ENCODE data around the gene ATG9A. TPM values are rescaled to one million over a fixed set of nuclear protein-coding genes. Genes with fewer than 3 reads are reported as not detected.
A peak's percentile ranks its signal among the peaks of the same experiment; 100 is the strongest.

Gene ATG9A
- total and polyA plus RNA-seq, 9 of the 15 experiments (the other 6 are each of a cell fraction or from before 2014, with no cell fraction given), result 0.25 to 65.6 (median 23.4) TPM

DNA sequence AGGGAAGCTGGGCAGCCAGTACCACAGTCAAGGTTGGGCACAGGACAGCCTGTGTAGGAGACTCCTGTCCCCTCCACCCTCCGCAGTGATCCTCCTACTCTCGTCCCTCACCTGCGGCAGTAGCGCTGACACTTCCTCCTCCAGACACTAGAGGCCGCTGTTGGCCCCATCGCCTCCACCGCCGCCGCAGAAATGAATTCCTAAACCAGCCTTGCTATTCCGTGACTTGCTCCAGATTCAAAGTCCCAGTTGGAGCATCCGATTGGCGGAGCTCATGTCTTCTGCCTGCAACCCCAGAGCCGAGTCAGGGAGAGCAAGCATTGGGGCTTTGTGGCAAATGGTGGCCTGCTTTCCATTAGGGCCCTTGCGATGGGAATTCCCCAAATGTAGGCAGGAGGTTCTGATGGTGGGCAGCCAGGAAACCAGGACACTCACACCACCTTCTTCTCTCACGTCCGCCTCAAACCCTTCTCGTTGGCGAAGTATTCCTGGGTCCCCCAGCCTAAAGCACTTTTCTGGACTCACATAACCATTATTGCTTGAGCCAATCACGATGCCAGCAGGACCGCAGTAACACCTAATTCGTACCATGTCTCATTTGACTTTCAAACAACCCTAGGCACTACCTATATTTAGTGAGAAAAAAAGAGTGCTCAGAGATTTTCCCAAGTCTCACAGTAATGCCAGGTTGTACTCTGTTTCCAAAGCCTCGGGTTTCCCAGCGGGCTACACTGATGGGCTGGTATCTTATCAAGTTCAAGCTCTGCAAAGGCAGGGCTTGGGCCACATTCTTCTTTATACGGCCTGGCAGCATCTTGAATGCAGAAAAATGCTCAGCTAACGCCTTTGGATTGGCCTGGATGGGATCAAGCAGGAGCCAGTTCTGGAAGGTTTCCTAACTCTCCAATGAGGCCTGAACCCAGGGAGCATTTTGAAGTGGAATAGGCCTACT lies 48.5 kb upstream of the ATG9A start (continued):
- TF ChIP-seq ZNF354B (CRISPR knock-in tag; IDR thresholded peaks at IDR 0.05), result no peak
- TF ChIP-seq CBX5 (IDR thresholded peaks at IDR 0.05; ENCODE audit: borderline replicate concordance, low read depth), result no peak
- TF ChIP-seq ZNF311 (CRISPR knock-in tag; IDR thresholded peaks at IDR 0.05), result no peak
- TF ChIP-seq, protein P1, sequence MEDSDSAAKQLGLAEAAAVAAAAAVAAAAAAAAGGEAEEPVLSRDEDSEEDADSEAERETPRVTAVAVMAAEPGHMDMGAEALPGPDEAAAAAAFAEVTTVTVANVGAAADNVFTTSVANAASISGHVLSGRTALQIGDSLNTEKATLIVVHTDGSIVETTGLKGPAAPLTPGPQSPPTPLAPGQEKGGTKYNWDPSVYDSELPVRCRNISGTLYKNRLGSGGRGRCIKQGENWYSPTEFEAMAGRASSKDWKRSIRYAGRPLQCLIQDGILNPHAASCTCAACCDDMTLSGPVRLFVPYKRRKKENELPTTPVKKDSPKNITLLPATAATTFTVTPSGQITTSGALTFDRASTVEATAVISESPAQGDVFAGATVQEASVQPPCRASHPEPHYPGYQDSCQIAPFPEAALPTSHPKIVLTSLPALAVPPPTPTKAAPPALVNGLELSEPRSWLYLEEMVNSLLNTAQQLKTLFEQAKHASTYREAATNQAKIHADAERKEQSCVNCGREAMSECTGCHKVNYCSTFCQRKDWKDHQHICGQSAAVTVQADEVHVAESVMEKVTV (CRISPR knock-in tag; IDR thresholded peaks at IDR 0.05), result 0 out of 2 replicates have a peak, but pooled peaks have one; percentile 7
- TF ChIP-seq, protein P2, sequence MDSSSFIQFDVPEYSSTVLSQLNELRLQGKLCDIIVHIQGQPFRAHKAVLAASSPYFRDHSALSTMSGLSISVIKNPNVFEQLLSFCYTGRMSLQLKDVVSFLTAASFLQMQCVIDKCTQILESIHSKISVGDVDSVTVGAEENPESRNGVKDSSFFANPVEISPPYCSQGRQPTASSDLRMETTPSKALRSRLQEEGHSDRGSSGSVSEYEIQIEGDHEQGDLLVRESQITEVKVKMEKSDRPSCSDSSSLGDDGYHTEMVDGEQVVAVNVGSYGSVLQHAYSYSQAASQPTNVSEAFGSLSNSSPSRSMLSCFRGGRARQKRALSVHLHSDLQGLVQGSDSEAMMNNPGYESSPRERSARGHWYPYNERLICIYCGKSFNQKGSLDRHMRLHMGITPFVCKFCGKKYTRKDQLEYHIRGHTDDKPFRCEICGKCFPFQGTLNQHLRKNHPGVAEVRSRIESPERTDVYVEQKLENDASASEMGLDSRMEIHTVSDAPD (CRISPR knock-in tag; IDR thresholded peaks at IDR 0.05), result no peak
- no peak for TF ChIP-seq ZNF134 (CRISPR knock-in tag; conservative IDR thresholded peaks at IDR 0.05)
- TF ChIP-seq, protein P3, sequence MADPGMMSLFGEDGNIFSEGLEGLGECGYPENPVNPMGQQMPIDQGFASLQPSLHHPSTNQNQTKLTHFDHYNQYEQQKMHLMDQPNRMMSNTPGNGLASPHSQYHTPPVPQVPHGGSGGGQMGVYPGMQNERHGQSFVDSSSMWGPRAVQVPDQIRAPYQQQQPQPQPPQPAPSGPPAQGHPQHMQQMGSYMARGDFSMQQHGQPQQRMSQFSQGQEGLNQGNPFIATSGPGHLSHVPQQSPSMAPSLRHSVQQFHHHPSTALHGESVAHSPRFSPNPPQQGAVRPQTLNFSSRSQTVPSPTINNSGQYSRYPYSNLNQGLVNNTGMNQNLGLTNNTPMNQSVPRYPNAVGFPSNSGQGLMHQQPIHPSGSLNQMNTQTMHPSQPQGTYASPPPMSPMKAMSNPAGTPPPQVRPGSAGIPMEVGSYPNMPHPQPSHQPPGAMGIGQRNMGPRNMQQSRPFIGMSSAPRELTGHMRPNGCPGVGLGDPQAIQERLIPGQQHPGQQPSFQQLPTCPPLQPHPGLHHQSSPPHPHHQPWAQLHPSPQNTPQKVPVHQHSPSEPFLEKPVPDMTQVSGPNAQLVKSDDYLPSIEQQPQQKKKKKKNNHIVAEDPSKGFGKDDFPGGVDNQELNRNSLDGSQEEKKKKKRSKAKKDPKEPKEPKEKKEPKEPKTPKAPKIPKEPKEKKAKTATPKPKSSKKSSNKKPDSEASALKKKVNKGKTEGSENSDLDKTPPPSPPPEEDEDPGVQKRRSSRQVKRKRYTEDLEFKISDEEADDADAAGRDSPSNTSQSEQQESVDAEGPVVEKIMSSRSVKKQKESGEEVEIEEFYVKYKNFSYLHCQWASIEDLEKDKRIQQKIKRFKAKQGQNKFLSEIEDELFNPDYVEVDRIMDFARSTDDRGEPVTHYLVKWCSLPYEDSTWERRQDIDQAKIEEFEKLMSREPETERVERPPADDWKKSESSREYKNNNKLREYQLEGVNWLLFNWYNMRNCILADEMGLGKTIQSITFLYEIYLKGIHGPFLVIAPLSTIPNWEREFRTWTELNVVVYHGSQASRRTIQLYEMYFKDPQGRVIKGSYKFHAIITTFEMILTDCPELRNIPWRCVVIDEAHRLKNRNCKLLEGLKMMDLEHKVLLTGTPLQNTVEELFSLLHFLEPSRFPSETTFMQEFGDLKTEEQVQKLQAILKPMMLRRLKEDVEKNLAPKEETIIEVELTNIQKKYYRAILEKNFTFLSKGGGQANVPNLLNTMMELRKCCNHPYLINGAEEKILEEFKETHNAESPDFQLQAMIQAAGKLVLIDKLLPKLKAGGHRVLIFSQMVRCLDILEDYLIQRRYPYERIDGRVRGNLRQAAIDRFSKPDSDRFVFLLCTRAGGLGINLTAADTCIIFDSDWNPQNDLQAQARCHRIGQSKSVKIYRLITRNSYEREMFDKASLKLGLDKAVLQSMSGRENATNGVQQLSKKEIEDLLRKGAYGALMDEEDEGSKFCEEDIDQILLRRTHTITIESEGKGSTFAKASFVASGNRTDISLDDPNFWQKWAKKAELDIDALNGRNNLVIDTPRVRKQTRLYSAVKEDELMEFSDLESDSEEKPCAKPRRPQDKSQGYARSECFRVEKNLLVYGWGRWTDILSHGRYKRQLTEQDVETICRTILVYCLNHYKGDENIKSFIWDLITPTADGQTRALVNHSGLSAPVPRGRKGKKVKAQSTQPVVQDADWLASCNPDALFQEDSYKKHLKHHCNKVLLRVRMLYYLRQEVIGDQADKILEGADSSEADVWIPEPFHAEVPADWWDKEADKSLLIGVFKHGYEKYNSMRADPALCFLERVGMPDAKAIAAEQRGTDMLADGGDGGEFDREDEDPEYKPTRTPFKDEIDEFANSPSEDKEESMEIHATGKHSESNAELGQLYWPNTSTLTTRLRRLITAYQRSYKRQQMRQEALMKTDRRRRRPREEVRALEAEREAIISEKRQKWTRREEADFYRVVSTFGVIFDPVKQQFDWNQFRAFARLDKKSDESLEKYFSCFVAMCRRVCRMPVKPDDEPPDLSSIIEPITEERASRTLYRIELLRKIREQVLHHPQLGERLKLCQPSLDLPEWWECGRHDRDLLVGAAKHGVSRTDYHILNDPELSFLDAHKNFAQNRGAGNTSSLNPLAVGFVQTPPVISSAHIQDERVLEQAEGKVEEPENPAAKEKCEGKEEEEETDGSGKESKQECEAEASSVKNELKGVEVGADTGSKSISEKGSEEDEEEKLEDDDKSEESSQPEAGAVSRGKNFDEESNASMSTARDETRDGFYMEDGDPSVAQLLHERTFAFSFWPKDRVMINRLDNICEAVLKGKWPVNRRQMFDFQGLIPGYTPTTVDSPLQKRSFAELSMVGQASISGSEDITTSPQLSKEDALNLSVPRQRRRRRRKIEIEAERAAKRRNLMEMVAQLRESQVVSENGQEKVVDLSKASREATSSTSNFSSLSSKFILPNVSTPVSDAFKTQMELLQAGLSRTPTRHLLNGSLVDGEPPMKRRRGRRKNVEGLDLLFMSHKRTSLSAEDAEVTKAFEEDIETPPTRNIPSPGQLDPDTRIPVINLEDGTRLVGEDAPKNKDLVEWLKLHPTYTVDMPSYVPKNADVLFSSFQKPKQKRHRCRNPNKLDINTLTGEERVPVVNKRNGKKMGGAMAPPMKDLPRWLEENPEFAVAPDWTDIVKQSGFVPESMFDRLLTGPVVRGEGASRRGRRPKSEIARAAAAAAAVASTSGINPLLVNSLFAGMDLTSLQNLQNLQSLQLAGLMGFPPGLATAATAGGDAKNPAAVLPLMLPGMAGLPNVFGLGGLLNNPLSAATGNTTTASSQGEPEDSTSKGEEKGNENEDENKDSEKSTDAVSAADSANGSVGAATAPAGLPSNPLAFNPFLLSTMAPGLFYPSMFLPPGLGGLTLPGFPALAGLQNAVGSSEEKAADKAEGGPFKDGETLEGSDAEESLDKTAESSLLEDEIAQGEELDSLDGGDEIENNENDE (IDR thresholded peaks at IDR 0.05; ENCODE audit: low read depth, low read length), result no peak
- no peak for TF ChIP-seq ZZZ3 (IDR thresholded peaks at IDR 0.05)
- peak; percentile 42; the same call in 1 of the 2 replicates for TF ChIP-seq SPI1 (IDR thresholded peaks at IDR 0.05; ENCODE audit: borderline replicate concordance, low read depth, low read length)
- TF ChIP-seq ZNF436 (CRISPR knock-in tag; IDR thresholded peaks at IDR 0.05), result no peak
- no peak for TF ChIP-seq ZNF507 (tag; conservative IDR thresholded peaks at IDR 0.05)
- 0 out of 2 replicates have a peak, but pooled peaks have one; percentile 24 for TF ChIP-seq SMARCA4 (IDR thresholded peaks at IDR 0.05)
- TF ChIP-seq FOXA3 (CRISPR knock-in tag; conservative IDR thresholded peaks at IDR 0.05 in 1 of 2, IDR thresholded peaks at IDR 0.05 in 1 of 2), result no peak
